SK-N-SH treated with all-trans-retinoic acid at 6 μM for 48 hours (cell line): ENCODE measurements around the gene TMEM164.

Experiments
- CREB5 ChIP-seq: fragments of 250-450 bp; sonication (Bioruptor Pico); IDR thresholded peaks from 2 replicates; pipeline ENCODE4 v1.5.1; 2020; ENCODE audit warnings: low read depth, mild to moderate bottlenecking, moderate library complexity
- GLIS3 ChIP-seq: fragments of 250-450 bp; sonication (Bioruptor Pico); IDR thresholded peaks from 2 replicates; pipeline ENCODE4 v1.5.0; 2020; ENCODE audit warnings: mild to moderate bottlenecking, moderate library complexity
- ISL1 ChIP-seq: fragments of 250-450 bp; sonication (Bioruptor Pico); IDR thresholded peaks from 2 replicates; pipeline ENCODE4 v2.1.2; 2022; ENCODE audit warnings: mild to moderate bottlenecking, moderate library complexity
- OSR1 ChIP-seq: fragments of 250-450 bp; sonication (Bioruptor Pico); IDR thresholded peaks from 2 replicates; pipeline ENCODE4 v1.8.0; 2022; ENCODE audit warnings: moderate library complexity, mild to moderate bottlenecking, inconsistent platforms
- SNAI2 ChIP-seq: fragments of 250-450 bp; sonication (Bioruptor Pico); IDR thresholded peaks from 2 replicates; pipeline ENCODE4 v1.5.0; 2020; ENCODE audit warnings: mild to moderate bottlenecking, moderate library complexity
- TCF4 ChIP-seq: fragments of 250-450 bp; sonication (Bioruptor Pico); IDR thresholded peaks from 2 replicates; pipeline ENCODE4 v1.8.0; 2021; ENCODE audit warnings: mild to moderate bottlenecking, moderate library complexity, borderline replicate concordance
- ZC3H10 ChIP-seq: fragments of 250-450 bp; sonication (Bioruptor Pico); IDR thresholded peaks from 2 replicates; pipeline ENCODE4 v1.5.1; 2021; ENCODE audit warnings: mild to moderate bottlenecking, moderate library complexity
- ZFP30 ChIP-seq: fragments of 450-650 bp; formaldehyde crosslinking; IDR thresholded peaks from 2 replicates; pipeline ENCODE4 v1.5.0; 2022; ENCODE audit warnings: mild to moderate bottlenecking, moderate library complexity
- ZNF70 ChIP-seq: fragments of 450-650 bp; formaldehyde crosslinking; IDR thresholded peaks from 2 replicates; pipeline ENCODE4 v1.5.0; 2020; ENCODE audit warnings: mild to moderate bottlenecking, moderate library complexity
- TF ChIP-seq, protein P1 (sequence below): fragments of 250-450 bp; sonication (Bioruptor Pico); IDR thresholded peaks from 2 replicates; pipeline ENCODE4 v1.5.0; 2020; ENCODE audit warnings: mild to moderate bottlenecking, moderate library complexity
- TF ChIP-seq, protein P2 (sequence below): fragments of 250-450 bp; sonication (Bioruptor Pico); IDR thresholded peaks from 2 replicates; pipeline ENCODE4 v1.8.0; 2020; ENCODE audit warnings: mild to moderate bottlenecking, moderate library complexity, borderline replicate concordance

DNA sequence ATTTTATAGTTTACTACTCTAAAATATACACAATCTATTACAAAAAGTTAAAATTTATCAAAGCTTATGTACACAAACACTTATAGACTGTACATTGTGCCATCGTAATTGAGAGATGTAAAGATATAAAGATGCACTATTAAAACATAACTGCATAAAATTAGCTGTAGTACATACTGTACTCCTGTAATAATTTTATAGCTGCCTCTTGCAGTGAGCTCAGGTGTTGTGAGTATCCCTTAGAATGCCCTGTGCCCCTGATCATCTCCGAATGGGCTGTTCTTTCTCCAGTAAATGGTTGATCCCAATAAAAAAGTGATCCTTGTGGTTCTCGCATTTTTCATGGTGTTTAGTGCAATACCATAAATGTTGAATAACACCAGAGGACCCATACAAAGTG lies 101.2 kb downstream of the TMEM164 start:
- no peak for TF ChIP-seq GLIS3 (CRISPR knock-in tag)
- no peak for TF ChIP-seq TCF4 (CRISPR knock-in tag)
- TF ChIP-seq, protein P1, sequence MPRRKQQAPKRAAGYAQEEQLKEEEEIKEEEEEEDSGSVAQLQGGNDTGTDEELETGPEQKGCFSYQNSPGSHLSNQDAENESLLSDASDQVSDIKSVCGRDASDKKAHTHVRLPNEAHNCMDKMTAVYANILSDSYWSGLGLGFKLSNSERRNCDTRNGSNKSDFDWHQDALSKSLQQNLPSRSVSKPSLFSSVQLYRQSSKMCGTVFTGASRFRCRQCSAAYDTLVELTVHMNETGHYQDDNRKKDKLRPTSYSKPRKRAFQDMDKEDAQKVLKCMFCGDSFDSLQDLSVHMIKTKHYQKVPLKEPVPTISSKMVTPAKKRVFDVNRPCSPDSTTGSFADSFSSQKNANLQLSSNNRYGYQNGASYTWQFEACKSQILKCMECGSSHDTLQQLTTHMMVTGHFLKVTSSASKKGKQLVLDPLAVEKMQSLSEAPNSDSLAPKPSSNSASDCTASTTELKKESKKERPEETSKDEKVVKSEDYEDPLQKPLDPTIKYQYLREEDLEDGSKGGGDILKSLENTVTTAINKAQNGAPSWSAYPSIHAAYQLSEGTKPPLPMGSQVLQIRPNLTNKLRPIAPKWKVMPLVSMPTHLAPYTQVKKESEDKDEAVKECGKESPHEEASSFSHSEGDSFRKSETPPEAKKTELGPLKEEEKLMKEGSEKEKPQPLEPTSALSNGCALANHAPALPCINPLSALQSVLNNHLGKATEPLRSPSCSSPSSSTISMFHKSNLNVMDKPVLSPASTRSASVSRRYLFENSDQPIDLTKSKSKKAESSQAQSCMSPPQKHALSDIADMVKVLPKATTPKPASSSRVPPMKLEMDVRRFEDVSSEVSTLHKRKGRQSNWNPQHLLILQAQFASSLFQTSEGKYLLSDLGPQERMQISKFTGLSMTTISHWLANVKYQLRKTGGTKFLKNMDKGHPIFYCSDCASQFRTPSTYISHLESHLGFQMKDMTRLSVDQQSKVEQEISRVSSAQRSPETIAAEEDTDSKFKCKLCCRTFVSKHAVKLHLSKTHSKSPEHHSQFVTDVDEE (CRISPR knock-in tag): no peak
- TF ChIP-seq ZFP30 (CRISPR knock-in tag): no peak
- TF ChIP-seq ZNF70: no peak
- no peak for TF ChIP-seq ISL1 (CRISPR knock-in tag)
- TF ChIP-seq OSR1 (CRISPR knock-in tag): no peak
- TF ChIP-seq, protein P2, sequence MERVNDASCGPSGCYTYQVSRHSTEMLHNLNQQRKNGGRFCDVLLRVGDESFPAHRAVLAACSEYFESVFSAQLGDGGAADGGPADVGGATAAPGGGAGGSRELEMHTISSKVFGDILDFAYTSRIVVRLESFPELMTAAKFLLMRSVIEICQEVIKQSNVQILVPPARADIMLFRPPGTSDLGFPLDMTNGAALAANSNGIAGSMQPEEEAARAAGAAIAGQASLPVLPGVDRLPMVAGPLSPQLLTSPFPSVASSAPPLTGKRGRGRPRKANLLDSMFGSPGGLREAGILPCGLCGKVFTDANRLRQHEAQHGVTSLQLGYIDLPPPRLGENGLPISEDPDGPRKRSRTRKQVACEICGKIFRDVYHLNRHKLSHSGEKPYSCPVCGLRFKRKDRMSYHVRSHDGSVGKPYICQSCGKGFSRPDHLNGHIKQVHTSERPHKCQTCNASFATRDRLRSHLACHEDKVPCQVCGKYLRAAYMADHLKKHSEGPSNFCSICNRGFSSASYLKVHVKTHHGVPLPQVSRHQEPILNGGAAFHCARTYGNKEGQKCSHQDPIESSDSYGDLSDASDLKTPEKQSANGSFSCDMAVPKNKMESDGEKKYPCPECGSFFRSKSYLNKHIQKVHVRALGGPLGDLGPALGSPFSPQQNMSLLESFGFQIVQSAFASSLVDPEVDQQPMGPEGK: no peak
- TF ChIP-seq ZC3H10 (CRISPR knock-in tag): no peak
- TF ChIP-seq CREB5: no peak
- TF ChIP-seq SNAI2 (CRISPR knock-in tag): no peak
